IMR-90 (cell line): ENCODE measurements around the gene PLGRKT. TPM values are rescaled to one million over a fixed set of nuclear protein-coding genes. Genes with fewer than 3 reads are reported as not detected.
A peak's percentile ranks its signal among the peaks of the same experiment; 100 is the strongest.

Experiments
- ATAC-seq: fragments of 200-7000 bp; cut with Tn5 transposase; 2 replicates; pipeline ENCODE4 v1.9.1; 2020; ENCODE audit warnings: low read depth, mild to moderate bottlenecking, moderate library complexity
- BruUV-seq: library from RNA; stranded (reverse); fragments of 400-500 nt; replicated peaks from 2 replicates; lab custom pipeline; 2021; lab: Mats Ljungman, UMichigan
- CTCF ChIA-PET: fragments of 300-600 bp; formaldehyde crosslinking; extraction: SDS; loops from one replicate; lab custom pipeline; 2021; ENCODE audit warnings: antibody characterized with exemption; lab: Yijun Ruan, JAX
- POLR2A ChIA-PET: fragments of 300-600 bp; sonication (Branson Sonifier 250); formaldehyde crosslinking; loops from one replicate; lab custom pipeline; 2022; ENCODE audit warnings: antibody characterized with exemption; ENCODE audit not compliant: unreplicated experiment; lab: Charles Lee
- DNase-seq: peaks from one replicate; pipeline ENCODE4 v3.0.0; 2013
- H2AFZ ChIP-seq: replicated peaks from 2 replicates; pipeline ENCODE3; 2013; ENCODE audit warnings: low read length, mild to moderate bottlenecking; ENCODE audit not compliant: poor library complexity
- H2AK5ac ChIP-seq: 2 replicates; pipeline ENCODE4 v1.6.1; 2013; ENCODE audit warnings: low read depth, low read length, inconsistent platforms
- H2AK9ac ChIP-seq: replicated peaks from 2 replicates; pipeline ENCODE3; 2013; ENCODE audit warnings: mild to moderate bottlenecking, low read depth, low read length, moderate library complexity; ENCODE audit not compliant: poor library complexity
- H2BK120ac ChIP-seq: 2 replicates; pipeline ENCODE4 v1.6.1; 2013; ENCODE audit warnings: low read depth, low read length, inconsistent platforms
- H2BK15ac ChIP-seq: 3 replicates; pipeline ENCODE4 v1.6.1; 2013; ENCODE audit warnings: low read depth, low read length, inconsistent platforms
- H2BK20ac ChIP-seq: 2 replicates; pipeline ENCODE4 v1.6.1; 2013; ENCODE audit warnings: low read depth, mild to moderate bottlenecking, inconsistent platforms, low read length, moderate library complexity
- H2BK5ac ChIP-seq: 2 replicates; pipeline ENCODE4 v1.6.1; 2013; ENCODE audit warnings: mild to moderate bottlenecking, low read depth, low read length, inconsistent platforms; ENCODE audit not compliant: poor library complexity, severe bottlenecking
- H3K14ac ChIP-seq: replicated peaks from 2 replicates; pipeline ENCODE4 v1.6.1; 2013; ENCODE audit warnings: low read depth, low read length, inconsistent platforms
- H3K18ac ChIP-seq: 2 replicates; pipeline ENCODE4 v1.6.1; 2013; ENCODE audit warnings: low read depth, low read length, control low read depth
- H3K23ac ChIP-seq: 2 replicates; pipeline ENCODE4 v1.6.1; 2013; ENCODE audit warnings: low read depth, low read length, inconsistent platforms
- H3K27ac ChIP-seq: 2 replicates; pipeline ENCODE4 v1.5.1; 2013; ENCODE audit warnings: mild to moderate bottlenecking, control low read depth, low read length; ENCODE audit not compliant: insufficient read depth
- H3K27me3 ChIP-seq: 2 replicates; pipeline ENCODE4 v1.6.1; 2013; ENCODE audit warnings: low read length; ENCODE audit not compliant: control insufficient read depth, insufficient read depth
- H3K36me3 ChIP-seq: 2 replicates; pipeline ENCODE4 v1.6.1; 2013; ENCODE audit warnings: low read length, mixed read lengths; ENCODE audit not compliant: control insufficient read depth, insufficient read depth
- H3K4ac ChIP-seq: 2 replicates; pipeline ENCODE4 v1.6.1; 2013; ENCODE audit warnings: low read depth, low read length, inconsistent platforms
- H3K4me1 ChIP-seq: 2 replicates; pipeline ENCODE4 v1.6.1; 2013; ENCODE audit warnings: low read length, mixed read lengths; ENCODE audit not compliant: control insufficient read depth, insufficient read depth
- H3K4me2 ChIP-seq: 2 replicates; pipeline ENCODE4 v1.6.1; 2013; ENCODE audit warnings: low read depth, mild to moderate bottlenecking, control low read depth, low read length, moderate library complexity
- H3K4me3 ChIP-seq: 2 replicates; pipeline ENCODE4 v1.5.1; 2013; ENCODE audit warnings: low read depth, mild to moderate bottlenecking, control low read depth, low read length, moderate library complexity; ENCODE audit not compliant: insufficient read depth
- H3K56ac ChIP-seq: 2 replicates; pipeline ENCODE4 v1.6.1; 2013; ENCODE audit warnings: low read length, inconsistent platforms; ENCODE audit not compliant: insufficient read depth; ENCODE audit errors: extremely low read depth
- H3K79me1 ChIP-seq, 2 experiments: 2 replicates each; pipeline ENCODE4 v1.6.1; 2013; ENCODE audit warnings: low read length in 2 of 2, inconsistent platforms in 1 of 2, low read depth in 1 of 2
- H3K9ac ChIP-seq: 2 replicates; pipeline ENCODE4 v1.6.1; 2013; ENCODE audit warnings: low read depth, low read length, control low read depth
- H3K9me1 ChIP-seq: 2 replicates; pipeline ENCODE4 v1.6.1; 2013; ENCODE audit warnings: low read length, inconsistent platforms; ENCODE audit not compliant: insufficient read depth
- H3K9me3 ChIP-seq: 2 replicates; pipeline ENCODE4 v1.6.1; 2013; ENCODE audit warnings: low read length; ENCODE audit not compliant: control insufficient read depth, insufficient read depth
- H4K20me1 ChIP-seq: 2 replicates; pipeline ENCODE4 v1.6.1; 2013; ENCODE audit warnings: low read length, inconsistent platforms; ENCODE audit not compliant: insufficient read depth
- H4K5ac ChIP-seq: 2 replicates; pipeline ENCODE4 v1.6.1; 2013; ENCODE audit warnings: mild to moderate bottlenecking, low read depth, low read length, control low read depth
- H4K8ac ChIP-seq, 2 experiments: 2 replicates each; pipeline ENCODE4 v1.6.1; 2013; ENCODE audit warnings: low read depth in 2 of 2, low read length in 2 of 2, control low read depth in 1 of 2, inconsistent platforms in 1 of 2
- H4K91ac ChIP-seq: 2 replicates; pipeline ENCODE4 v1.6.1; 2013; ENCODE audit warnings: low read depth, low read length, inconsistent platforms; ENCODE audit not compliant: insufficient read depth
- BHLHE40 ChIP-seq: fragments of 150-350 bp; IDR thresholded peaks from 2 replicates; pipeline ENCODE4 v1.6.1; 2016; ENCODE audit warnings: mild to moderate bottlenecking, low read depth, low read length
- CEBPB ChIP-seq: IDR thresholded peaks from 2 replicates; pipeline ENCODE4 v1.6.1; 2012; ENCODE audit warnings: low read depth, low read length, improper control_type of control experiment
- CHD1 ChIP-seq: IDR thresholded peaks from 2 replicates; pipeline ENCODE4 v1.6.1; 2012; ENCODE audit warnings: low read depth, low read length, improper control_type of control experiment
- FOS ChIP-seq: fragments of 150-350 bp; IDR thresholded peaks from 2 replicates; pipeline ENCODE4 v1.6.1; 2016; ENCODE audit warnings: low read depth, low read length
- MAFK ChIP-seq: IDR thresholded peaks from 2 replicates; pipeline ENCODE4 v1.6.1; 2012; ENCODE audit warnings: low read depth, low read length, improper control_type of control experiment
- MAZ ChIP-seq: IDR thresholded peaks from 2 replicates; pipeline ENCODE4 v1.6.1; 2012; ENCODE audit warnings: low read depth, mild to moderate bottlenecking, low read length, improper control_type of control experiment, moderate library complexity, borderline replicate concordance
- MXI1 ChIP-seq: IDR thresholded peaks from 2 replicates; pipeline ENCODE4 v1.6.1; 2012; ENCODE audit warnings: low read depth, mild to moderate bottlenecking, low read length, moderate library complexity, borderline replicate concordance
- NFE2L2 ChIP-seq: fragments of 150-350 bp; IDR thresholded peaks from 2 replicates; pipeline ENCODE4 v1.6.1; 2016; ENCODE audit warnings: low read depth, mild to moderate bottlenecking, low read length
- POLR2A ChIP-seq: IDR thresholded peaks from 2 replicates; pipeline ENCODE4 v1.6.1; 2012; ENCODE audit warnings: mild to moderate bottlenecking, low read depth, low read length
- RAD21 ChIP-seq: IDR thresholded peaks from 2 replicates; pipeline ENCODE4 v1.6.1; 2012; ENCODE audit warnings: low read length, improper control_type of control experiment
- RCOR1 ChIP-seq: IDR thresholded peaks from 2 replicates; pipeline ENCODE4 v1.6.1; 2012; ENCODE audit warnings: mild to moderate bottlenecking, low read length, improper control_type of control experiment; ENCODE audit not compliant: insufficient replicate concordance
- RFX5 ChIP-seq: IDR thresholded peaks from 2 replicates; pipeline ENCODE4 v1.8.0; 2012; ENCODE audit warnings: low read depth, mild to moderate bottlenecking, low read length, moderate library complexity
- SMC3 ChIP-seq: fragments of 150-350 bp; IDR thresholded peaks from 2 replicates; pipeline ENCODE4 v1.6.1; 2016; ENCODE audit warnings: low read depth, mild to moderate bottlenecking, antibody characterized with exemption, low read length, moderate library complexity
- WGBS, 2 experiments: methylation state at CpG; one replicate each; pipeline versions ENCODE4 v1.1.5 to v1.1.7; 2013; ENCODE audit warnings: missing lambda C conversion rate in 2 of 2; ENCODE audit not compliant: insufficient read length in 1 of 2; ENCODE audit errors: extremely low coverage in 2 of 2; 5-methylcytosine and 5-hydroxymethylcytosine counted together
- dilution Hi-C: fragments of 300-500 bp; cut with HindIII; formaldehyde crosslinking; loops from one replicate; pipeline ENCODE4 v1.14.3; 2018; ENCODE audit warnings: low sequenced_read_pairs; ENCODE audit not compliant: unreplicated experiment
- in situ Hi-C: fragments of 300-500 bp; cut with MboI; formaldehyde crosslinking; loops from 3 replicates; pipeline ENCODE4 v1.14.3; 2019; ENCODE audit warnings: low sequenced_read_pairs, inconsistent platforms, mixed read lengths
- intact Hi-C: fragments of 100-400 bp; cut with micrococcal nuclease; formaldehyde crosslinking; loops from 2 replicates; pipeline ENCODE4 v1.10.0; 2022
- polyA plus RNA-seq, 3 experiments: library from polyadenylated mRNA; depleted of rRNA; stranded (reverse); fragments of >200 nt; gene quantifications; 2 replicates each; pipeline ENCODE4 v1.2.3, GENCODE V29; 2012; ENCODE audit warnings: low replicate concordance in 1 of 3
- total RNA-seq: library from RNA; depleted of rRNA; stranded (reverse); fragments of >200 nt; gene quantifications from 2 replicates; pipeline ENCODE4 v1.2.3, GENCODE V29; 2012
- TF ChIP-seq, protein P1 (sequence below): fragments of 150-350 bp; IDR thresholded peaks from 2 replicates; pipeline ENCODE4 v1.6.1; 2017; ENCODE audit warnings: mild to moderate bottlenecking, antibody characterized with exemption, low read length, low read depth
- TF ChIP-seq, protein P2 (sequence below): conservative IDR thresholded peaks from 2 replicates; pipeline ENCODE4 v1.5.1; 2012; ENCODE audit warnings: mild to moderate bottlenecking, low read depth, low read length, improper control_type of control experiment
- TF ChIP-seq, protein P3 (sequence below): fragments of 150-350 bp; IDR thresholded peaks from 2 replicates; pipeline ENCODE4 v1.6.1; 2016; ENCODE audit warnings: low read depth, mild to moderate bottlenecking, low read length, moderate library complexity, borderline replicate concordance

PLGRKT gene
- total and polyA plus RNA-seq, 2 of the 4 experiments (the other 2 are of a cell fraction): 10.8 to 12.7 TPM

DNA sequence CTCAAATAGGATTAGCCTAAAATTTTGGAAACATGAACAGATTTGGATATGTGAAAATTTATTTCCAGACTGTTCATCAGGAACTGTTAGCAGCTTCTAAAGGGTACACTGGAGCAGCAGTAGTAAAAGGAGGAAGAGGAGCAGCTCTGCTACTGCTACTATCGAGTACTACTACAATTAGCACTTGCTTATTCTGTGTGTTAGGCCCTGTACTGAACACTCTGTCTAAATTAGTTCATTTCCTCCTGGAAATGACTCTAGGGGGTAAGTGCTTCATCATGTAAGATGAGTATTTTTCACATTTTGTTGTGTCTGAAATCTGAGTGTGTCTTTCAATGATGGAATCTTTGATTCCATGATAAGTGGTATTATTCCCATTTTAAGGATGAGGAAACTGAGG, 22.4 kb upstream of the PLGRKT start:
- intact Hi-C loops: no loop called here
- POLR2A ChIA-PET: no interaction called here
- peaks cover 19% of the 10 kb centered on the region for H3K36me3 ChIP-seq

More for the DNA sequence above, 22.4 kb upstream of the PLGRKT start:
- no peak overlapping the region for H2BK15ac ChIP-seq
- no peak overlapping the region; the same call in 1 of the 2 replicates for H4K5ac ChIP-seq
- DNase-seq (no peak), ATAC-seq (no peak)
- no peak overlapping the region for H2AK9ac ChIP-seq
- H3K79me1 ChIP-seq: peaks cover 41 to 48% of the 10 kb centered on the region in 2 experiments
- no peak overlapping the region for H3K56ac ChIP-seq
- CTCF ChIA-PET: no interaction called here
- H2BK20ac ChIP-seq: no peak overlapping the region
- no peak overlapping the region for H3K4me2 ChIP-seq
- H3K23ac ChIP-seq: no peak overlapping the region
- dilution Hi-C loops (no loop called here), in situ Hi-C loops (loop anchor here (25.0 kb wide), 1 partner anchor 252 kb away; no protein-coding TSS in a partner anchor)
- H4K20me1 ChIP-seq: no peaks in the 10 kb centered on the region
- H3K4me1 ChIP-seq: peaks cover 2% of the 10 kb centered on the region; the same call in 1 of the 2 replicates
- H4K8ac ChIP-seq: no peak overlapping the region; a peak in 1 of 4 replicates
- no CpG with 5 or more reads among the region's 1 CpG for WGBS, 2 experiments
- H4K91ac ChIP-seq: no peak overlapping the region
- H3K27ac ChIP-seq: no peak overlapping the region
- no peak overlapping the region for H2AK5ac ChIP-seq
- H3K9me3 ChIP-seq: no peaks in the 10 kb centered on the region
- H2BK120ac ChIP-seq: no peak overlapping the region
- BruUV-seq: no TSS peak
- H3K27me3 ChIP-seq: no peaks in the 10 kb centered on the region
- H3K14ac ChIP-seq: no peak overlapping the region
- no peak overlapping the region for H3K9ac ChIP-seq
- no peak overlapping the region for H3K18ac ChIP-seq
- peaks cover 8% of the 10 kb centered on the region for H3K9me1 ChIP-seq
- no peak for TF ChIP-seq BHLHE40
- TF ChIP-seq, protein P1, sequence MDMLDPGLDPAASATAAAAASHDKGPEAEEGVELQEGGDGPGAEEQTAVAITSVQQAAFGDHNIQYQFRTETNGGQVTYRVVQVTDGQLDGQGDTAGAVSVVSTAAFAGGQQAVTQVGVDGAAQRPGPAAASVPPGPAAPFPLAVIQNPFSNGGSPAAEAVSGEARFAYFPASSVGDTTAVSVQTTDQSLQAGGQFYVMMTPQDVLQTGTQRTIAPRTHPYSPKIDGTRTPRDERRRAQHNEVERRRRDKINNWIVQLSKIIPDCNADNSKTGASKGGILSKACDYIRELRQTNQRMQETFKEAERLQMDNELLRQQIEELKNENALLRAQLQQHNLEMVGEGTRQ: no peak
- TF ChIP-seq RAD21: no peak
- TF ChIP-seq CHD1: no peak
- TF ChIP-seq RFX5: no peak
- TF ChIP-seq, protein P2, sequence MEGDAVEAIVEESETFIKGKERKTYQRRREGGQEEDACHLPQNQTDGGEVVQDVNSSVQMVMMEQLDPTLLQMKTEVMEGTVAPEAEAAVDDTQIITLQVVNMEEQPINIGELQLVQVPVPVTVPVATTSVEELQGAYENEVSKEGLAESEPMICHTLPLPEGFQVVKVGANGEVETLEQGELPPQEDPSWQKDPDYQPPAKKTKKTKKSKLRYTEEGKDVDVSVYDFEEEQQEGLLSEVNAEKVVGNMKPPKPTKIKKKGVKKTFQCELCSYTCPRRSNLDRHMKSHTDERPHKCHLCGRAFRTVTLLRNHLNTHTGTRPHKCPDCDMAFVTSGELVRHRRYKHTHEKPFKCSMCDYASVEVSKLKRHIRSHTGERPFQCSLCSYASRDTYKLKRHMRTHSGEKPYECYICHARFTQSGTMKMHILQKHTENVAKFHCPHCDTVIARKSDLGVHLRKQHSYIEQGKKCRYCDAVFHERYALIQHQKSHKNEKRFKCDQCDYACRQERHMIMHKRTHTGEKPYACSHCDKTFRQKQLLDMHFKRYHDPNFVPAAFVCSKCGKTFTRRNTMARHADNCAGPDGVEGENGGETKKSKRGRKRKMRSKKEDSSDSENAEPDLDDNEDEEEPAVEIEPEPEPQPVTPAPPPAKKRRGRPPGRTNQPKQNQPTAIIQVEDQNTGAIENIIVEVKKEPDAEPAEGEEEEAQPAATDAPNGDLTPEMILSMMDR: no peak
- TF ChIP-seq, protein P3, sequence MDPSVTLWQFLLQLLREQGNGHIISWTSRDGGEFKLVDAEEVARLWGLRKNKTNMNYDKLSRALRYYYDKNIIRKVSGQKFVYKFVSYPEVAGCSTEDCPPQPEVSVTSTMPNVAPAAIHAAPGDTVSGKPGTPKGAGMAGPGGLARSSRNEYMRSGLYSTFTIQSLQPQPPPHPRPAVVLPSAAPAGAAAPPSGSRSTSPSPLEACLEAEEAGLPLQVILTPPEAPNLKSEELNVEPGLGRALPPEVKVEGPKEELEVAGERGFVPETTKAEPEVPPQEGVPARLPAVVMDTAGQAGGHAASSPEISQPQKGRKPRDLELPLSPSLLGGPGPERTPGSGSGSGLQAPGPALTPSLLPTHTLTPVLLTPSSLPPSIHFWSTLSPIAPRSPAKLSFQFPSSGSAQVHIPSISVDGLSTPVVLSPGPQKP: no peak
- no peak for TF ChIP-seq MAFK
- no peak for TF ChIP-seq MXI1
- TF ChIP-seq POLR2A: no peak
- no peak for TF ChIP-seq MAZ
- TF ChIP-seq RCOR1: no peak
- TF ChIP-seq SMC3: no peak
- TF ChIP-seq CEBPB: no peak
- no peak for TF ChIP-seq FOS
- TF ChIP-seq NFE2L2: no peak
- peak overlapping the region; percentile 49 for H2BK5ac ChIP-seq
- no peak overlapping the region for H2AFZ ChIP-seq
- H3K4ac ChIP-seq: no peak overlapping the region
- no peak overlapping the region for H3K4me3 ChIP-seq
